ENCODE results near the gene MRPS30. TPM values are rescaled to one million over a fixed set of nuclear protein-coding genes. Genes with fewer than 3 reads are reported as not detected.

MRPS30 gene
- total and polyA plus RNA-seq, 11 donors: 45.7 to 139 (median 74.0) TPM

DNA sequence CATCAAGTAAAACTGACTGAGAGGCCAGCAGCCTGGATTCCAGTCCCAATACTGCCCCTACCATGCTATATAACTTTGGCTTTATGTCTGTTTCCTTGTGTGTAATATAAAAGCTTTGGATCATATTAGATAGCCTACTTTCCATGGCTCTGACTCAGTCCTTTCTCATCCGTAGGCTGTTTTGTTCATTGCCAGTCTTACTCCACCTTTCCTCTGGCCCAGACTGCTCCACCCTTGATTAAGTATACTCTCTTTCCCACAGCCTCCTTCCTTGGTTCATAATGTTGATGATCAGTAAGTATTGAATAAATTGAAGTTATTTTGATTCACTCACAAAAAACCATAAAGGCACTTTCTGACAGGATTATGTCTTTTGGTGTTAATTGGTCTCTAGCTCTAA, 1.5 kb upstream of the MRPS30 start:
- ATAC-seq (no peak), DNase-seq (no peak)
- 48 to 66% (median 55%) methylated on average over 1 of the region's 1 CpG for WGBS, 4 donors
- H3K27ac ChIP-seq: no peak overlapping the region
- intact Hi-C loops (cut with DNase I): no loop called here
- no peaks in the 10 kb centered on the region for H3K27me3 ChIP-seq
- TF ChIP-seq, protein P1, sequence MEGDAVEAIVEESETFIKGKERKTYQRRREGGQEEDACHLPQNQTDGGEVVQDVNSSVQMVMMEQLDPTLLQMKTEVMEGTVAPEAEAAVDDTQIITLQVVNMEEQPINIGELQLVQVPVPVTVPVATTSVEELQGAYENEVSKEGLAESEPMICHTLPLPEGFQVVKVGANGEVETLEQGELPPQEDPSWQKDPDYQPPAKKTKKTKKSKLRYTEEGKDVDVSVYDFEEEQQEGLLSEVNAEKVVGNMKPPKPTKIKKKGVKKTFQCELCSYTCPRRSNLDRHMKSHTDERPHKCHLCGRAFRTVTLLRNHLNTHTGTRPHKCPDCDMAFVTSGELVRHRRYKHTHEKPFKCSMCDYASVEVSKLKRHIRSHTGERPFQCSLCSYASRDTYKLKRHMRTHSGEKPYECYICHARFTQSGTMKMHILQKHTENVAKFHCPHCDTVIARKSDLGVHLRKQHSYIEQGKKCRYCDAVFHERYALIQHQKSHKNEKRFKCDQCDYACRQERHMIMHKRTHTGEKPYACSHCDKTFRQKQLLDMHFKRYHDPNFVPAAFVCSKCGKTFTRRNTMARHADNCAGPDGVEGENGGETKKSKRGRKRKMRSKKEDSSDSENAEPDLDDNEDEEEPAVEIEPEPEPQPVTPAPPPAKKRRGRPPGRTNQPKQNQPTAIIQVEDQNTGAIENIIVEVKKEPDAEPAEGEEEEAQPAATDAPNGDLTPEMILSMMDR (IDR thresholded peaks at IDR 0.05): no peak
- TF ChIP-seq POLR2A (IDR thresholded peaks at IDR 0.05): no peak
- peaks cover 5 to 33% (median 20%) of the 10 kb centered on the region in 12 donors for H3K4me1 ChIP-seq
- peaks cover 0 to 16% (median 13%) of the 10 kb centered on the region in 9 donors for H3K36me3 ChIP-seq
- H3K9me3 ChIP-seq: no peaks in the 10 kb centered on the region
- H3K4me3 ChIP-seq: no peak overlapping the region

DNA sequence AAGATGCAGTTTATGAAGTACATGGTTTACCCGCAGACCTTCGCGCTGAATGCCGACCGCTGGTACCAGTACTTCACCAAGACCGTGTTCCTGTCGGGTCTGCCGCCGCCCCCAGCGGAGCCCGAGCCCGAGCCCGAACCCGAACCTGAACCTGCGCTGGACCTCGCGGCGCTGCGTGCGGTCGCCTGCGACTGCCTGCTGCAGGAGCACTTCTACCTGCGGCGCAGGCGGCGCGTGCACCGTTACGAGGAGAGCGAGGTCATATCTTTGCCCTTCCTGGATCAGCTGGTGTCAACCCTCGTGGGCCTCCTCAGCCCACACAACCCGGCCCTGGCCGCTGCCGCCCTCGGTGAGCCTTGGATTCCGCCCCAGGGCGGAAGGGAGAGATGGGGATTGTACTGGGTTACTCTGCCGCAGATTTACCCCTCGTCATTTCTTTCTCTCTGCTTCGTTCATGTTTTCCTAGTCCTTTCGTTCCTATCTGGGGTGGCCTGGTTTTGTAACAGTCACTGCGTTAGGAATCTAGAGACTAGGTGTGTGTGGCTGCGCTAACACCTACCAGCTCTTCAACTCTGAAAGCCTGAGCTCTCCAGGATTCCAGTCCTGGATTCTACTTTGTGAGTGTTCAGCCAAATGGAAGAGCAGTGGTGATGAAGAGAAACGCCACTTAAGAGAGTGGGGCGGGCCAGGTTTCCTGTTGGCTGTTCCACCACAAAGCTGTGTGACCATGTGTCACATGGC, 638 bp downstream of the MRPS30 start:
- Histone ChIP-seq H3K4me1 (peaks cover 5 to 37% (median 22%) of the 10 kb centered on the region in 12 donors), H3K4me3 (peak overlapping the region; percentile 65 to 99 (median 92)), H3K9me3 (no peaks in the 10 kb centered on the region), H3K27me3 (no peaks in the 10 kb centered on the region), H3K27ac (peak overlapping the region; percentile 51 to 95 (median 92)), H3K36me3 (peaks cover 0 to 38% (median 33%) of the 10 kb centered on the region in 9 donors)
- intact Hi-C loops (cut with DNase I): no loop called here
- ATAC-seq (peak; percentile 40 to 68 (median 60)), DNase-seq (peak; percentile 14 to 67 (median 39))
- TF ChIP-seq, protein P1 (IDR thresholded peaks at IDR 0.05): no peak
- no peak for TF ChIP-seq POLR2A (IDR thresholded peaks at IDR 0.05)
- WGBS, 4 donors: 0 to 1% (median 0%) methylated on average over 19 to 45 of the region's 45 CpGs

DNA sequence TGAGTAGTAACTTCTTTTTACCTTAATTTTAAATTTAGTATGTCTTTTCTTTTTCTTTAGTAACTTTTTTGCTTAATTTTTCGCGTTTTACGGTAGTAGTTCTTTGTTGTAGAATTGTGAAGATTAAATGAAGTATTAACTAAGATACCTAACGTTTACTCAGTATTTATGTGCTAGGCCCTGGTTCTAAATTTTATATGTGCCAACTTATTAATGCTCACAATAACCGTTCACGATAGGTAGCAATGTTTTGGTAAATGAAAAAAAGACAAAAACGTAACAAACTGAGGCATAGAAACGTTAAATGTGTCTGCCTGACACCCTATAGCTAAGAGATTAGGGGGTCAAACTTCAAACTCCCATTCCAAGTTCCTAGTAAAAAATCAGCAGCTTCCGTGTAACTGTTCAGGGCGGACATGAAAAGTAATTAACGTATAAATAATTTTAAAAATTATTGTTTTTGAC, 1.2 kb downstream of the MRPS30 start:
- Histone ChIP-seq H3K4me1 (peaks cover 5 to 37% (median 22%) of the 10 kb centered on the region in 12 donors), H3K4me3 (peak overlapping the region; percentile 65 to 99 (median 92)), H3K27ac (peak overlapping the region in 9 of 12 donors; percentile 82 to 95 (median 92)), H3K9me3 (no peaks in the 10 kb centered on the region), H3K27me3 (no peaks in the 10 kb centered on the region), H3K36me3 (peaks cover 0 to 44% (median 39%) of the 10 kb centered on the region in 9 donors)
- no peak for DNase-seq
- intact Hi-C loops (cut with DNase I): loop anchor here in 1 of 10 donors (5.0 kb wide), 1 partner anchor 1153 kb away; no protein-coding TSS in a partner anchor
- 14 to 18% (median 16%) methylated on average over 11 of the region's 11 CpGs for WGBS, 4 donors
- TF ChIP-seq POLR2A (IDR thresholded peaks at IDR 0.05): no peak
- no peak for ATAC-seq

DNA sequence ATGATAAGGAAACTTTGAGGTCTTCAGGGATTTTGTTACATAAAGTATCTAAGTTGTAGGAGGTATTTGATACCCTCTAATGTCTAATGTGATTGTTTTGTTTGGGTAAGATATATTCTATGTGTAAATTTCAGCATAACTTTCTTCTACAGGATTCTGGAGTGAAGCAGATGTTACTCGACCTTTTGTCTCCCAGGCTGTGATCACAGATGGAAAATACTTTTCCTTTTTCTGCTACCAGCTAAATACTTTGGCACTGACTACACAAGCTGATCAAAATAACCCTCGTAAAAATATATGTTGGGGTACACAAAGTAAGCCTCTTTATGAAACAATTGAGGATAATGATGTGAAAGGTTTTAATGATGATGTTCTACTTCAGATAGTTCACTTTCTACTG, 6.0 kb downstream of the MRPS30 start:
- Histone ChIP-seq H3K4me3 (no peak overlapping the region), H3K27ac (no peak overlapping the region), H3K4me1 (peaks cover 3 to 33% (median 16%) of the 10 kb centered on the region in 12 donors), H3K27me3 (no peaks in the 10 kb centered on the region), H3K9me3 (no peaks in the 10 kb centered on the region), H3K36me3 (peaks cover 0 to 91% (median 84%) of the 10 kb centered on the region in 9 donors)
- no peak for ATAC-seq
- 68 to 80% (median 73%) methylated on average over 2 of the region's 2 CpGs for WGBS, 4 donors
- no peak for DNase-seq
- TF ChIP-seq POLR2A (IDR thresholded peaks at IDR 0.05): no peak
- TF ChIP-seq, protein P1 (IDR thresholded peaks at IDR 0.05): no peak
- intact Hi-C loops (cut with DNase I): loop anchor here in 1 of 10 donors (5.0 kb wide), 1 partner anchor 1157 kb away; no protein-coding TSS in a partner anchor

All from heart left ventricle (tissue), 16 donors.